Prostate gland (tissue), 2 donors: ENCODE data around the gene ALX3.

Experiments
- CTCF ChIP-seq, 4 experiments: fragments of 200-600 bp in 2 of 4; fragments of 450-650 bp in 2 of 4; sonication (generic) in 2 of 4; IDR thresholded peaks; 1 replicate in 3 of 4; 2 replicates in 1 of 4; pipeline ENCODE4 v1.5.1; 2016 to 2019; ENCODE audit warnings: antibody characterized with exemption in 4 of 4, mild to moderate bottlenecking in 2 of 4, moderate library complexity in 2 of 4
- POLR2A ChIP-seq: fragments of 450-650 bp; IDR thresholded peaks from one replicate; pipeline ENCODE4 v1.6.1; 2016; ENCODE audit warnings: antibody characterized with exemption, mild to moderate bottlenecking

DNA sequence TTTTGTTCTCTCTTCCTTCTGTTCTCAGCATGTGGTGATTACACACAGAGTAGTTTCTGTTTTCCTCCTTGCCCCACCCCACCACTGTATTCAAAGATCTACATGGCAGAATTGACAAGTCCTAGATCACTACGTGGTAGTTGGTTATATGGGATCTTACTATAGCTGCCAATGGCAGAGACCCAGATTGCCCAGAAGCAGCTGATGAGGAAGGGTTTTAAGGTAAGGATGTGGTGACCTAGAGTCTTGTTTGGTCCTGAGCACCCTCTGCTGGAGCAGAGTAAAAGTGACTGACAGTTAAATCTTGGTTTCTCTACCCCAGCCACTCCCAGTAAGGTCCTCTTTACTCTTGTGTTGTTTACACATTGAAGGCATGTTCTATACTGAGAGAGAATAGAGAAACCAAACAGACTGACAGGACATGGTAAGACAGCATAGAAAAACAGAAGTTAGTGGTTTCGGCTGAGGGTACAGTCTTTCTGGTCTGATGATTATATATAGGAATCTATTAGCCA is 58.9 kb downstream of the ALX3 start:
- TF ChIP-seq POLR2A = no peak
- peak in 3 of 4 experiments; percentile 31 to 71 (median 65) for TF ChIP-seq CTCF (IDR thresholded peaks at IDR 0.05)
